A549 (cell line): ENCODE results near the gene C1orf146. TPM values are rescaled to one million over a fixed set of nuclear protein-coding genes. Genes with fewer than 3 reads are reported as not detected.
"Not testable (repeated sequence)": the region's sequence is repeated elsewhere in the genome, so short reads cannot be mapped to it uniquely, and the experiment has no call there.

Source experiments
- ATAC-seq, 2 experiments: fragments of 200-7000 bp in 1 of 2; fragments of >200 bp in 1 of 2; cut with Nextera tagmentation in 1 of 2; cut with Tn5 transposase in 1 of 2; 3 replicates each; pipeline versions ENCODE4 v1.8.0 to v1.9.1; 2018 to 2020; ENCODE audit warnings: mild to moderate bottlenecking in 1 of 2, moderate library complexity in 1 of 2
- CTCF ChIA-PET: fragments of 300-600 bp; sonication (Branson Sonifier 250); formaldehyde crosslinking; extraction: SDS; loops from one replicate; lab custom pipeline; 2021; ENCODE audit warnings: antibody characterized with exemption, inconsistent platforms; lab: Yijun Ruan, JAX
- POLR2A ChIA-PET: fragments of 350-600 bp; formaldehyde crosslinking; extraction: SDS; loops from one replicate; lab custom pipeline; 2021; ENCODE audit warnings: antibody characterized with exemption, inconsistent platforms; lab: Yijun Ruan, JAX
- DNase-seq, 2 experiments: peaks; one replicate each; pipeline versions ENCODE4 v3.0.0 to v3.0.0-alpha.2; 2011 to 2016; ENCODE audit warnings: low read depth in 1 of 2, low spot score in 1 of 2
- FAIRE-seq: peaks from 2 replicates; lab custom pipeline; 2011; peaks lifted over from hg19 to GRCh38; lab: Jason Lieb, UNC
- H3K27ac ChIP-seq, 2 experiments: fragments of >200 bp; sonication (Bioruptor Twin); formaldehyde crosslinking; 3 replicates each; pipeline ENCODE4 v1.5.1; 2016 to 2017
- H3K4me1 ChIP-seq: fragments of >200 bp; sonication (Bioruptor Twin); formaldehyde crosslinking; 3 replicates; pipeline ENCODE4 v1.6.1; 2016
- H3K4me2 ChIP-seq: fragments of >200 bp; sonication (Bioruptor Twin); formaldehyde crosslinking; 3 replicates; pipeline ENCODE4 v1.6.1; 2016
- H3K4me3 ChIP-seq: fragments of >200 bp; sonication (Bioruptor Twin); formaldehyde crosslinking; 3 replicates; pipeline ENCODE4 v1.5.1; 2016
- H3K9me3 ChIP-seq: fragments of >200 bp; sonication (Bioruptor Twin); formaldehyde crosslinking; 3 replicates; pipeline ENCODE4 v1.6.1; 2016
- CTCF ChIP-seq: fragments of >200 bp; sonication (Bioruptor Twin); formaldehyde crosslinking; IDR thresholded peaks from 3 replicates; pipeline ENCODE4 v1.5.1; 2016
- RAD21 ChIP-seq, 2 experiments: fragments of >200 bp in 1 of 2; sonication (Bioruptor Twin) in 1 of 2; formaldehyde crosslinking in 1 of 2; IDR thresholded peaks in 1 of 2; conservative IDR thresholded peaks in 1 of 2; 2 replicates in 1 of 2; 3 replicates in 1 of 2; pipeline ENCODE4 v1.6.1; 2012 to 2018; ENCODE audit warnings: inconsistent platforms in 1 of 2
- SMC3 ChIP-seq: fragments of >200 bp; sonication (Bioruptor Twin); formaldehyde crosslinking; IDR thresholded peaks from 3 replicates; pipeline ENCODE4 v1.6.1; 2018; ENCODE audit warnings: inconsistent platforms
- WGBS: methylation state at CpG from one replicate; pipeline ENCODE4 v1.1.6; 2017; ENCODE audit errors: missing lambda C conversion rate; 5-methylcytosine and 5-hydroxymethylcytosine counted together
- polyA plus RNA-seq, 4 experiments: library from polyadenylated mRNA; depleted of rRNA in 3 of 4; stranded (reverse); fragments of >200 nt; fragmentation: RNase III in 1 of 4; extraction: RNeasy Plus Mini Kit Qiagen cat#74134 plus additional on column Dnase treatment in 1 of 4; gene quantifications; 2 replicates in 3 of 4; 3 replicates in 1 of 4; pipeline ENCODE4 v1.2.3, GENCODE V29; 2011 to 2017
- TF ChIP-seq, protein P1 (sequence below): fragments of 450-650 bp; IDR thresholded peaks from 2 replicates; pipeline ENCODE4 v1.6.1; 2014; ENCODE audit warnings: antibody characterized with exemption

Gene C1orf146
- polyA plus RNA-seq, 2 of the 4 experiments (the other 2 are of a cell fraction) = not detected

DNA sequence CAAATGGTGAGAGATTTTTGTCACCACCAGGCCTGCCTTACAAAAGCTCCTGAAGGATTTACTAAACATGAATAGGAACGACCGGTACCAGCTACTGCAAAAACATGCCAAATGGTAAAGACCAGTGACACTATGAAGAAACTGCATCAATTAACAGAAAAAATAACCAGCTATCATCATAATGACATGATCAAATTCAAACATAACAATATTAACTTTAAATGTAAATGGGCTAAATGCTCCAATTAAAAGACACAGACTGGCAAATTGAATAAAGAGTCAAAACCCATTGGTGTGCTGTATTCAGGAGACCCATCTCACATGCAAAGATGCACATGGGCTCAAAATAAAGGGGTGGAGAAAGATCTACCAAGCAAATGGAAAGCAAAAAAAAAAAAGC is 63.7 kb downstream of the C1orf146 start:
- POLR2A ChIA-PET, H3K9me3 ChIP-seq: not testable (repeated sequence)

GRCh38 chr1:92291372-92291999 is 73.8 kb downstream of the C1orf146 start:
- 8% methylated on average over 3 of the region's 3 CpGs for WGBS
- H3K4me2 ChIP-seq = no peak overlapping the region
- POLR2A ChIA-PET = no interaction called here
- H3K9me3 ChIP-seq = no peaks in the 10 kb centered on the region
- DNase-seq (peak; percentile 10 to 57), FAIRE-seq (no peak), ATAC-seq (peak; percentile 74 to 81; a peak in 5 of 6 replicates)
- TF ChIP-seq, protein P1, sequence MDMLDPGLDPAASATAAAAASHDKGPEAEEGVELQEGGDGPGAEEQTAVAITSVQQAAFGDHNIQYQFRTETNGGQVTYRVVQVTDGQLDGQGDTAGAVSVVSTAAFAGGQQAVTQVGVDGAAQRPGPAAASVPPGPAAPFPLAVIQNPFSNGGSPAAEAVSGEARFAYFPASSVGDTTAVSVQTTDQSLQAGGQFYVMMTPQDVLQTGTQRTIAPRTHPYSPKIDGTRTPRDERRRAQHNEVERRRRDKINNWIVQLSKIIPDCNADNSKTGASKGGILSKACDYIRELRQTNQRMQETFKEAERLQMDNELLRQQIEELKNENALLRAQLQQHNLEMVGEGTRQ = no peak
- peak; percentile 61 to 69 for TF ChIP-seq RAD21 (conservative IDR thresholded peaks at IDR 0.05 in 1 of 2, IDR thresholded peaks at IDR 0.05 in 1 of 2)
- peak; percentile 65 for TF ChIP-seq CTCF
- TF ChIP-seq SMC3 = peak; percentile 42; the same call in 2 of the 3 replicates
- no peak overlapping the region for H3K27ac ChIP-seq
- H3K4me3 ChIP-seq = no peak overlapping the region
- H3K4me1 ChIP-seq = no peaks in the 10 kb centered on the region
- CTCF ChIA-PET = interaction anchor here (0.5 to 3.8 kb wide), 19 partner anchors 9 to 779 kb away, joined by 3 to 21 read pairs (median 4); no protein-coding TSS in a partner anchor

More for the DNA sequence above, 63.7 kb downstream of the C1orf146 start:
- H3K4me3 ChIP-seq, H3K4me2 ChIP-seq, FAIRE-seq, DNase-seq, H3K27ac ChIP-seq, H3K4me1 ChIP-seq, ATAC-seq: not testable (repeated sequence)
- CTCF ChIA-PET = interaction anchor here (1.4 to 1.5 kb wide), 2 partner anchors 10 kb away, joined by 4 read pairs; no protein-coding TSS in a partner anchor
- 93% methylated on average over 2 of the region's 2 CpGs for WGBS

Other genes starting within 250 kb of the C1orf146 start
- 0.26 and 0.81 TPM in 2 replicates for gene EPHX4, start 187.9 kb upstream of the C1orf146 start, polyA plus RNA-seq (2011; rRNA removed)
- gene EPHX4, start 187.9 kb upstream of the C1orf146 start, polyA plus RNA-seq (2017; fragmentation: RNase III; extraction: RNeasy Plus Mini Kit Qiagen cat#74134 plus additional on column Dnase treatment) = 0.31 to 0.45 TPM (median 0.38 TPM) in 3 replicates
- 0.36 and 0.52 TPM in 2 replicates for gene SETSIP, start 142.5 kb upstream of the C1orf146 start, polyA plus RNA-seq (2011; rRNA removed)
- gene SETSIP, start 142.5 kb upstream of the C1orf146 start, polyA plus RNA-seq (2017; fragmentation: RNase III; extraction: RNeasy Plus Mini Kit Qiagen cat#74134 plus additional on column Dnase treatment) = 0.23 to 0.54 TPM (median 0.28 TPM) in 3 replicates
- gene BTBD8, start 137.6 kb upstream of the C1orf146 start, polyA plus RNA-seq (2011; rRNA removed) = 1.7 and 2.5 TPM in 2 replicates
- gene BTBD8, start 137.6 kb upstream of the C1orf146 start, polyA plus RNA-seq (2017; fragmentation: RNase III; extraction: RNeasy Plus Mini Kit Qiagen cat#74134 plus additional on column Dnase treatment) = 0.80 to 1.2 TPM (median 0.93 TPM) in 3 replicates
- gene GLMN, start 81.1 kb downstream of the C1orf146 start, polyA plus RNA-seq (2011; rRNA removed) = 7.4 and 10.6 TPM in 2 replicates
- gene GLMN, start 81.1 kb downstream of the C1orf146 start, polyA plus RNA-seq (2017; fragmentation: RNase III; extraction: RNeasy Plus Mini Kit Qiagen cat#74134 plus additional on column Dnase treatment) = 9.8 to 10.9 TPM (median 10.7 TPM) in 3 replicates
- gene RPAP2, start 81.1 kb downstream of the C1orf146 start, polyA plus RNA-seq (2011; rRNA removed) = 18.4 and 18.5 TPM in 2 replicates
- gene RPAP2, start 81.1 kb downstream of the C1orf146 start, polyA plus RNA-seq (2017; fragmentation: RNase III; extraction: RNeasy Plus Mini Kit Qiagen cat#74134 plus additional on column Dnase treatment) = 5.8 to 6.6 TPM (median 6.3 TPM) in 3 replicates